Smooth muscle cell (in vitro differentiated cells): ENCODE data around the gene RTBDN. TPM values are rescaled to one million over a fixed set of nuclear protein-coding genes. Genes with fewer than 3 reads are reported as not detected.

ENCODE experiments used
- DNase-seq: peaks from one replicate; lab custom pipeline; 2025; ENCODE audit not compliant: unreplicated experiment; lab: John Stamatoyannopoulos, UW
- H2AFZ ChIP-seq: fragments of 200-600 bp; sonication (generic); 2 replicates; pipeline ENCODE4 v1.6.0; 2016; ENCODE audit warnings: antibody characterized with exemption, low read depth, mild to moderate bottlenecking
- H3F3A ChIP-seq: fragments of 200-600 bp; sonication (generic); 2 replicates; pipeline ENCODE4 v1.6.0; 2017; ENCODE audit warnings: antibody characterized with exemption, low read depth
- H3K27ac ChIP-seq: fragments of 200-600 bp; sonication (generic); 2 replicates; pipeline ENCODE4 v1.5.1; 2016; ENCODE audit warnings: low read depth, mild to moderate bottlenecking
- H3K27me3 ChIP-seq: fragments of 200-600 bp; sonication (generic); 2 replicates; pipeline ENCODE4 v1.6.1; 2016; ENCODE audit warnings: low read depth, mild to moderate bottlenecking
- H3K36me3 ChIP-seq: fragments of 200-600 bp; sonication (generic); 2 replicates; pipeline ENCODE4 v1.5.1; 2016; ENCODE audit warnings: low read depth
- H3K4me1 ChIP-seq: fragments of 200-600 bp; sonication (generic); 2 replicates; pipeline ENCODE4 v1.5.1; 2016; ENCODE audit warnings: low read depth
- H3K4me2 ChIP-seq: fragments of 200-600 bp; sonication (generic); 2 replicates; pipeline ENCODE4 v1.6.0; 2016; ENCODE audit warnings: mild to moderate bottlenecking
- H3K4me3 ChIP-seq: fragments of 200-600 bp; sonication (generic); 2 replicates; pipeline ENCODE4 v1.5.1; 2016; ENCODE audit warnings: mild to moderate bottlenecking
- H3K79me2 ChIP-seq: fragments of 200-600 bp; sonication (generic); 2 replicates; pipeline ENCODE4 v1.6.0; 2016; ENCODE audit warnings: low read depth, mild to moderate bottlenecking
- H3K9ac ChIP-seq: fragments of 200-600 bp; sonication (generic); 2 replicates; pipeline ENCODE4 v1.6.0; 2016; ENCODE audit warnings: low read depth
- H3K9me3 ChIP-seq: fragments of 200-600 bp; sonication (generic); replicated peaks from 2 replicates; pipeline ENCODE4 v1.5.1; 2016; ENCODE audit warnings: low read depth
- H4K20me1 ChIP-seq: fragments of 200-600 bp; sonication (generic); 2 replicates; pipeline ENCODE4 v1.6.0; 2016; ENCODE audit warnings: low read depth
- CTCF ChIP-seq: fragments of 200-600 bp; sonication (generic); IDR thresholded peaks from 2 replicates; pipeline ENCODE4 v1.5.1; 2017; ENCODE audit warnings: borderline replicate concordance, mild to moderate bottlenecking, antibody characterized with exemption; ENCODE audit not compliant: insufficient read depth, poor library complexity, severe bottlenecking
- WGBS: methylation state at CpG from one replicate; pipeline ENCODE4 v1.1.7; 2016; ENCODE audit warnings: low lambda C conversion rate; 5-methylcytosine and 5-hydroxymethylcytosine counted together
- polyA plus RNA-seq: library from polyadenylated mRNA; unstranded; fragments of >200 nt; fragmentation: Nextera tagmentation; extraction: Ambion mirVana; gene quantifications from 2 replicates; pipeline ENCODE4 v1.2.1, GENCODE V29; 2016
- total RNA-seq: library from RNA; depleted of rRNA; stranded (reverse); fragments of >200 nt; gene quantifications from 2 replicates; pipeline ENCODE4 v1.2.3, GENCODE V29; 2014

The RTBDN gene
- total and polyA plus RNA-seq, 2 experiments from 2014 or later = 1.7 TPM; not detected in 1

- Histone ChIP-seq H3K4me3 (no peak overlapping the region), H3K79me2 (no peaks in the 10 kb centered on the region), H3K36me3 (no peaks in the 10 kb centered on the region), H3K27me3 (no peaks in the 10 kb centered on the region), H3K9me3 (no peaks in the 10 kb centered on the region), H3K4me2 (no peak overlapping the region), H4K20me1 (no peaks in the 10 kb centered on the region), H3K4me1 (no peaks in the 10 kb centered on the region), H2AFZ (no peak overlapping the region), H3K27ac (no peak overlapping the region), H3K9ac (no peak overlapping the region), H3F3A (no peaks in the 10 kb centered on the region)
- no peak for DNase-seq
- over 99% methylated on average over 7 of the region's 7 CpGs for WGBS
- TF ChIP-seq CTCF = no peak
Measured at GRCh38 chr19:12815088-12815487, 19.3 kb downstream of the RTBDN start.

- 9% methylated on average over 60 of the region's 66 CpGs for WGBS
- TF ChIP-seq CTCF = no peak
Measured at GRCh38 chr19:12806242-12807081, 27.9 kb downstream of the RTBDN start, which contains the start of gene RNASEH2A. RNASEH2A (plus strand) TSS chr19:12806584; CDS start chr19:12806674, 90 bp downstream.

GRCh38 chr19:12804051-12804450 lies 30.3 kb downstream of the RTBDN start:
- no peak for DNase-seq
- no peak overlapping the region for H3K4me2 ChIP-seq
- H4K20me1 ChIP-seq = peaks cover 6% of the 10 kb centered on the region
- H3K27me3 ChIP-seq = no peaks in the 10 kb centered on the region
- H2AFZ ChIP-seq = no peak overlapping the region
- H3K4me3 ChIP-seq = no peak overlapping the region
- no peak overlapping the region for H3K9ac ChIP-seq
- H3K79me2 ChIP-seq = peaks cover 5% of the 10 kb centered on the region
- H3K36me3 ChIP-seq = no peaks in the 10 kb centered on the region
- H3K9me3 ChIP-seq = no peaks in the 10 kb centered on the region
- WGBS = 95% methylated on average over 26 of the region's 26 CpGs
- H3K4me1 ChIP-seq = peaks cover 14% of the 10 kb centered on the region
- no peaks in the 10 kb centered on the region for H3F3A ChIP-seq
- no peak for TF ChIP-seq CTCF
- H3K27ac ChIP-seq = no peak overlapping the region

More at GRCh38 chr19:12806242-12807081, 27.9 kb downstream of the RTBDN start, which contains the start of gene RNASEH2A:
- Histone ChIP-seq H3K9me3 (no peaks in the 10 kb centered on the region), H4K20me1 (no peaks in the 10 kb centered on the region), H3F3A (no peaks in the 10 kb centered on the region), H3K4me3 (peak within 1 kb of the TSS; percentile 66), H3K79me2 (no peaks in the 10 kb centered on the region), H3K36me3 (no peaks in the 10 kb centered on the region), H2AFZ (peak within 1 kb of the TSS; percentile 99), H3K4me1 (peaks cover 9% of the 10 kb centered on the region), H3K27ac (no peak within 1 kb of the TSS), H3K9ac (peak within 1 kb of the TSS; percentile 36), H3K27me3 (no peaks in the 10 kb centered on the region), H3K4me2 (peak within 1 kb of the TSS; percentile 93)
- no peak for DNase-seq
